ENCODE data around the gene TMEM126A.

TMEM126A gene

DNA sequence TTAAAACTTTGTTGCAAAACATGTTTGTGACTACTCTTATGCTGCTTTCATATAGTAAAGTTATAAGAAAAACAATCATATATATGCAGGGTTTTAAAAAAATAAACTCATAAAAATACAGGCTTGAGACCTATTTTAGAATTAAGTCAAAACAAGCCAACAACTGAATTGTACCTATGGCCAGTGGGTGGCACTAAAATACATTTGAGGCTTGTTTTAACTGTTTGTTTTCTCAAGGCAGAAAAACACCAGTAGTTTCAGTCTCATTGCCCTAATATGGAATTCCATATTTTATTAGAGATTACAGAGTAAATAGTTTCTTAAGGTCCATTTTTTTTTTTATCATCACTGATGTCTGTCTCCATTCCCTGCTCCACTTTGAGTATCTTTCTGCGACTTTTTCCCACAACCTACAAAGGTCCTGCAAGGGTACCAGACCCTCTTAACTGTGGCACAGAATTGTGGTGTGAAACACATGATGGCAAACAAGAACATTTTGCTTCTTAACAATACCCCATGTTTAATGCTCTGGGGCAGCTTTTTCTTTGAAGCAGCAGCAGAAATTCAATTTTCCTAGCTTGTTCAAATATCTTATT is 46.7 kb downstream of the TMEM126A start:
- peaks cover 30 to 47% of the 10 kb centered on the region in 2 donors for H3K36me3 ChIP-seq (ENCODE audit: control insufficient read depth in 2 of 2, insufficient read depth in 2 of 2, low read length in 2 of 2)
- H3K27ac ChIP-seq (ENCODE audit: low read depth in 2 of 2, low read length in 2 of 2), result no peak overlapping the region
- H3K9me3 ChIP-seq (ENCODE audit: control insufficient read depth in 2 of 2, low read length in 2 of 2), result no peaks in the 10 kb centered on the region
- H3K4me3 ChIP-seq (ENCODE audit: low read length in 2 of 2), result no peak overlapping the region
- no peaks in the 10 kb centered on the region for H3K27me3 ChIP-seq (ENCODE audit: control insufficient read depth in 2 of 2, insufficient read depth in 2 of 2, low read length in 2 of 2)
- H3K4me1 ChIP-seq (ENCODE audit: control insufficient read depth in 2 of 2, insufficient read depth in 2 of 2, low read length in 2 of 2), result no peaks in the 10 kb centered on the region
- no peak overlapping the region for H3K9ac ChIP-seq (ENCODE audit: low read depth in 1 of 2, low read length in 2 of 2)

DNA sequence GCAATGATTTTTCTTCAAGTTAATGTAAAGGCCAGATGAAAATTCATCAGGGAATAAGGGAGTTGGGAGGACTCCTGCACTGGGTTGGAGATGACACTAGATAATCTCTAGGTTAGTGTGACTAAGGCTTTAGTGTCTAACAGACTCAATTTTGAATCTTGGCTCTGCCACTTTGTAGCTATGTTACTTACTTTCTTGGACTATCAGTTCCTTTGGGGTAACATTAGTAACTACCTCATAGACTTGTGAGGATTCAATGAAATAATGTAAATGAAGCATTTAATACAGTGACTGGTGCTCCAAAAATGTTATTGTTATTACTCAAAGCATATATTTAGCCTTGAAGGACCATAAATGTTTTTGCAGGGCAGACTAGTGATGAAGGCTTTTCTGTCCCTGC is 47.8 kb downstream of the TMEM126A start:
- H3K27me3 ChIP-seq (ENCODE audit: control insufficient read depth in 2 of 2, insufficient read depth in 2 of 2, low read length in 2 of 2), result no peaks in the 10 kb centered on the region
- H3K36me3 ChIP-seq (ENCODE audit: control insufficient read depth in 2 of 2, insufficient read depth in 2 of 2, low read length in 2 of 2), result peaks cover 28 to 46% of the 10 kb centered on the region in 2 donors
- H3K27ac ChIP-seq (ENCODE audit: low read depth in 2 of 2, low read length in 2 of 2), result no peak overlapping the region
- H3K9me3 ChIP-seq (ENCODE audit: control insufficient read depth in 2 of 2, low read length in 2 of 2), result no peaks in the 10 kb centered on the region
- H3K4me1 ChIP-seq (ENCODE audit: control insufficient read depth in 2 of 2, insufficient read depth in 2 of 2, low read length in 2 of 2), result peaks cover 0 to 3% of the 10 kb centered on the region in 2 donors
- H3K9ac ChIP-seq (ENCODE audit: low read depth in 1 of 2, low read length in 2 of 2), result no peak overlapping the region
- H3K4me3 ChIP-seq (ENCODE audit: low read length in 2 of 2), result no peak overlapping the region

DNA sequence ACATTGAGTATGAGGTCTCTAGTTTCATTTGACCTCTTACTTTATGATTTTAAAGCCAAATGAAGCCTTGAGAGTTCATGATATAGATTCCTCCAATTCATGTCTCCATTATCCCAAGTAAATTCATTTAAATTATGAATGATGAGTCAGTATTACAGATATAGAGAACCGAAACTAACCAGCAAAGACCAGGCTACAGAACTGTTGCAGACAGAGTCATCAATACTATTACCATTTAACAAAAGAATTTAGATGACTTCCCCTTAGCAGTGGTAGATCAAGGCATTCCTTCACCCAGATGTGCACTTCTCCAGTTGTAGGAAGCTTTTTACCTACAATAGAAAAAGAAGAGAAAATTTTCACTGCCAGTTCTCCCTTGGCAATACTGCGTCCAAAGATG is 50.0 kb downstream of the TMEM126A start:
- peaks cover 0 to 3% of the 10 kb centered on the region in 2 donors for H3K4me1 ChIP-seq (ENCODE audit: control insufficient read depth in 2 of 2, insufficient read depth in 2 of 2, low read length in 2 of 2)
- no peak overlapping the region for H3K4me3 ChIP-seq (ENCODE audit: low read length in 2 of 2)
- H3K9me3 ChIP-seq (ENCODE audit: control insufficient read depth in 2 of 2, low read length in 2 of 2), result no peaks in the 10 kb centered on the region
- H3K36me3 ChIP-seq (ENCODE audit: control insufficient read depth in 2 of 2, insufficient read depth in 2 of 2, low read length in 2 of 2), result peaks cover 31 to 39% of the 10 kb centered on the region in 2 donors
- H3K9ac ChIP-seq (ENCODE audit: low read depth in 1 of 2, low read length in 2 of 2), result no peak overlapping the region
- H3K27ac ChIP-seq (ENCODE audit: low read depth in 2 of 2, low read length in 2 of 2), result no peak overlapping the region
- H3K27me3 ChIP-seq (ENCODE audit: control insufficient read depth in 2 of 2, insufficient read depth in 2 of 2, low read length in 2 of 2), result no peaks in the 10 kb centered on the region

GRCh38 chr11:85698195-85698594 is 50.4 kb downstream of the TMEM126A start:
- Histone ChIP-seq H3K4me1 (ENCODE audit: control insufficient read depth in 2 of 2, insufficient read depth in 2 of 2, low read length in 2 of 2) (peaks cover 0 to 3% of the 10 kb centered on the region in 2 donors), H3K9me3 (ENCODE audit: control insufficient read depth in 2 of 2, low read length in 2 of 2) (no peaks in the 10 kb centered on the region), H3K4me3 (ENCODE audit: low read length in 2 of 2) (no peak overlapping the region), H3K36me3 (ENCODE audit: control insufficient read depth in 2 of 2, insufficient read depth in 2 of 2, low read length in 2 of 2) (peaks cover 28 to 35% of the 10 kb centered on the region in 2 donors), H3K27me3 (ENCODE audit: control insufficient read depth in 2 of 2, insufficient read depth in 2 of 2, low read length in 2 of 2) (no peaks in the 10 kb centered on the region), H3K9ac (ENCODE audit: low read depth in 1 of 2, low read length in 2 of 2) (no peak overlapping the region), H3K27ac (ENCODE audit: low read depth in 2 of 2, low read length in 2 of 2) (no peak overlapping the region)

GRCh38 chr11:85699957-85700741 is 52.4 kb downstream of the TMEM126A start:
- H3K4me1 ChIP-seq (ENCODE audit: control insufficient read depth in 2 of 2, insufficient read depth in 2 of 2, low read length in 2 of 2), result peaks cover 0 to 3% of the 10 kb centered on the region in 2 donors
- no peaks in the 10 kb centered on the region for H3K27me3 ChIP-seq (ENCODE audit: control insufficient read depth in 2 of 2, insufficient read depth in 2 of 2, low read length in 2 of 2)
- no peaks in the 10 kb centered on the region for H3K9me3 ChIP-seq (ENCODE audit: control insufficient read depth in 2 of 2, low read length in 2 of 2)
- H3K27ac ChIP-seq (ENCODE audit: low read depth in 2 of 2, low read length in 2 of 2), result no peak overlapping the region
- no peak overlapping the region for H3K4me3 ChIP-seq (ENCODE audit: low read length in 2 of 2)
- no peak overlapping the region for H3K9ac ChIP-seq (ENCODE audit: low read depth in 1 of 2, low read length in 2 of 2)
- H3K36me3 ChIP-seq (ENCODE audit: control insufficient read depth in 2 of 2, insufficient read depth in 2 of 2, low read length in 2 of 2), result peaks cover 21 to 29% of the 10 kb centered on the region in 2 donors

DNA sequence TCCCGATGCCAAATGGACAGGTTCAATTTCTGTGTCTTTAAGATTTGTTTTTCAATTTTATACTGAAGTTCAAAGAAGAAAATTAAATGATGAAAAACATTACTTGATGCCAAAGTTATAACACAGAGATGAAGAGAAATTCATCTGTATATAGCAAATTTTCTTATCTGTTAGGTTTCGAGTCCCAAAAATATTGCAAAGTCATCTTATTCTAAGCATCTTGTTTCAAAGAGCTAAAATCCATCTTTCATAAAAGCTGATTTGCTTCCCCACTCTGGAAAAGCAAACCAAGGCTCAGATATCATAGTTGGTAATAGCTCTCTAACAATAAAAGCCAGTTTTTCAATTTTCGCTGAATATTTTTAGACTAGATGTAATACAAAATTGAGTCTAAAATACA is 57.2 kb downstream of the TMEM126A start:
- no peaks in the 10 kb centered on the region for H3K9me3 ChIP-seq (ENCODE audit: control insufficient read depth in 2 of 2, low read length in 2 of 2)
- peaks cover 0 to 3% of the 10 kb centered on the region in 2 donors for H3K4me1 ChIP-seq (ENCODE audit: control insufficient read depth in 2 of 2, insufficient read depth in 2 of 2, low read length in 2 of 2)
- H3K4me3 ChIP-seq (ENCODE audit: low read length in 2 of 2), result no peak overlapping the region
- H3K27me3 ChIP-seq (ENCODE audit: control insufficient read depth in 2 of 2, insufficient read depth in 2 of 2, low read length in 2 of 2), result no peaks in the 10 kb centered on the region
- H3K36me3 ChIP-seq (ENCODE audit: control insufficient read depth in 2 of 2, insufficient read depth in 2 of 2, low read length in 2 of 2), result peaks cover 10 to 23% of the 10 kb centered on the region in 2 donors
- H3K27ac ChIP-seq (ENCODE audit: low read depth in 2 of 2, low read length in 2 of 2), result no peak overlapping the region
- no peak overlapping the region for H3K9ac ChIP-seq (ENCODE audit: low read depth in 1 of 2, low read length in 2 of 2)

DNA sequence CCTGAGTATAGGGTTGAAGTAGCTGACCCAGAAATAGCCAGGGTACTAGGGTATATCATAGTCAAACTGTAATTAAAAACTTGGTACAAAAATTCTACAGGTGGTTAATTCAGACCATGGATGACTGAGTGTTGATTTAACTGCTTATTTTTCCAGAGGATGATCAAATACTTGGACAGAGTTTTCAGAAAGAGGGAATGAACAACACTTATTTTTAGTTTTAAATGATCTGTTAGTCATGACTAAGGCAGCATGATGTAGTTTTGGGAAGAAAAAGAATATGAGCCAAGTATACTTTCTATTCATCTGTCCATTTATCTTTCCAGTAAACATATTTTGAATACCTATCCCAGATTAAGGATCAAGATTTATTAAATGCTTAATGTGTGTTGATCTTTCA is 58.0 kb downstream of the TMEM126A start:
- Histone ChIP-seq H3K9me3 (ENCODE audit: control insufficient read depth in 2 of 2, low read length in 2 of 2) (no peaks in the 10 kb centered on the region), H3K4me3 (ENCODE audit: low read length in 2 of 2) (no peak overlapping the region), H3K36me3 (ENCODE audit: control insufficient read depth in 2 of 2, insufficient read depth in 2 of 2, low read length in 2 of 2) (peaks cover 7 to 18% of the 10 kb centered on the region in 2 donors), H3K4me1 (ENCODE audit: control insufficient read depth in 2 of 2, insufficient read depth in 2 of 2, low read length in 2 of 2) (no peaks in the 10 kb centered on the region), H3K27me3 (ENCODE audit: control insufficient read depth in 2 of 2, insufficient read depth in 2 of 2, low read length in 2 of 2) (no peaks in the 10 kb centered on the region), H3K9ac (ENCODE audit: low read depth in 1 of 2, low read length in 2 of 2) (no peak overlapping the region), H3K27ac (ENCODE audit: low read depth in 2 of 2, low read length in 2 of 2) (no peak overlapping the region)

Data from mucosa of rectum (tissue), 2 donors.